IPS-20b (cell line): ENCODE measurements around the gene B3GALT6.

ENCODE experiments used
- H3K27ac ChIP-seq: one replicate; pipeline ENCODE4 v1.5.1; 2013; ENCODE audit warnings: low read length
- H3K27me3 ChIP-seq: 2 replicates; pipeline ENCODE4 v1.6.1; 2013; ENCODE audit warnings: mild to moderate bottlenecking, low read length, inconsistent platforms; ENCODE audit not compliant: insufficient read depth
- H3K36me3 ChIP-seq: 2 replicates; pipeline ENCODE4 v1.6.1; 2013; ENCODE audit warnings: low read depth, mild to moderate bottlenecking, inconsistent platforms, low read length, moderate library complexity; ENCODE audit not compliant: insufficient read depth
- H3K4me1 ChIP-seq: 2 replicates; pipeline ENCODE4 v1.6.1; 2013; ENCODE audit warnings: mild to moderate bottlenecking, control low read depth, inconsistent platforms, low read length, moderate library complexity; ENCODE audit not compliant: insufficient read depth
- H3K4me3 ChIP-seq: 2 replicates; pipeline ENCODE4 v1.5.1; 2013; ENCODE audit warnings: mild to moderate bottlenecking, low read length, inconsistent platforms
- H3K9ac ChIP-seq: 2 replicates; pipeline ENCODE4 v1.6.1; 2013; ENCODE audit warnings: low read depth, mild to moderate bottlenecking, inconsistent platforms, low read length, moderate library complexity
- H3K9me3 ChIP-seq: 2 replicates; pipeline ENCODE4 v1.6.1; 2013; ENCODE audit warnings: mild to moderate bottlenecking, low read depth, low read length, inconsistent platforms; ENCODE audit not compliant: insufficient read depth

B3GALT6 gene

DNA sequence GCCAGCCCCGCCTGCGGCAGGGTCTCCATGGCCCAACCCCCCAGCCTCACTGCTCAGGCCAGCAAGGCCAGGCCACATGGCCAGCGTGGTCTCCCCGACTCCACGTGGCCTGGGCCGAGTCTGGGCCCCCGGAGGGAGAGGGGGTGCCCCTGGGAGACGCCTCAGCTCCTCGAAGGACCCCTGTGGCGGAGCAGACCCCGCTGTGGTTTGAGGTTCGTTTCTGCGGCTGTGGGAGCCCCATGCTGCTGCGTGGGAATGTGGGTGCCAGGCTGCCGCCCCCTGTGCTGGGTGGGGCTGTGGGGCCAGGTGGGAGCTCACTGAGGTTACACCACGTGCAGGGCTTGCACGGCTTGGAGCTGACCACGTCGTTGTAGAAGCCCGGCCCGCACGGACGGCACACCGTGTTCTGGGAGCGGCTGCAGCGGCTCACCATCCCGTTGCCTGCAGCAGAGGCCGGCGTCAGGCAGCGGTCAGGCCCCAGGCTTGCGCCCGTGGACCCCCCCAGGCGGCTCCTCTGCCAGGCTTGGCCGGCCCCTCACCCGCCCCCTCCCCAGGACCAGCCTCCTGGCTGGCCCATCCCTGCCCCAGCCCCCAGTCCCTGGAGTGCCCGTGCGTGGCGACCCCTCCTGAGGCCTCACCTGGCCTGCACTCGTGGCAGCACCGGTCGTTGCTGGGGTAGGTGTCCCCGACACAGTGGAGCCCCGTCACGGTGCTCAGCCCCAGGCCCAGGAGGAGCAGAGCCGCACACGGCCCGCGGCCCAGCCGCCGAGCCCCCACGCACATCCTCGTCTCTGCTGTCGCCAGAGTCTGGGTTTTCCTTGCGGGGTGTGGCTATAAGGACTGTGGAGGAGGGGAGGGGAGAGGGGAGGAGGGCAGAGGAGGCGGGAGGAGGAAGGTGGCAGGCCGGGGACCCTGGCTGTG is 18.4 kb upstream of the B3GALT6 start, which contains the start of gene TNFRSF4:
Gene TNFRSF4, minus strand, starts transcription at position 809 of the 921 bp plus-strand sequence. Its CDS starts 26 bp downstream, at position 783.
- H3K4me1 ChIP-seq: no peaks in the 10 kb centered on the region
- H3K4me3 ChIP-seq: no peak within 1 kb of the TSS
- H3K9me3 ChIP-seq: no peaks in the 10 kb centered on the region
- no peak within 1 kb of the TSS for H3K27ac ChIP-seq
- peaks cover 10% of the 10 kb centered on the region for H3K36me3 ChIP-seq
- H3K9ac ChIP-seq: no peak within 1 kb of the TSS
- H3K27me3 ChIP-seq: no peaks in the 10 kb centered on the region

DNA sequence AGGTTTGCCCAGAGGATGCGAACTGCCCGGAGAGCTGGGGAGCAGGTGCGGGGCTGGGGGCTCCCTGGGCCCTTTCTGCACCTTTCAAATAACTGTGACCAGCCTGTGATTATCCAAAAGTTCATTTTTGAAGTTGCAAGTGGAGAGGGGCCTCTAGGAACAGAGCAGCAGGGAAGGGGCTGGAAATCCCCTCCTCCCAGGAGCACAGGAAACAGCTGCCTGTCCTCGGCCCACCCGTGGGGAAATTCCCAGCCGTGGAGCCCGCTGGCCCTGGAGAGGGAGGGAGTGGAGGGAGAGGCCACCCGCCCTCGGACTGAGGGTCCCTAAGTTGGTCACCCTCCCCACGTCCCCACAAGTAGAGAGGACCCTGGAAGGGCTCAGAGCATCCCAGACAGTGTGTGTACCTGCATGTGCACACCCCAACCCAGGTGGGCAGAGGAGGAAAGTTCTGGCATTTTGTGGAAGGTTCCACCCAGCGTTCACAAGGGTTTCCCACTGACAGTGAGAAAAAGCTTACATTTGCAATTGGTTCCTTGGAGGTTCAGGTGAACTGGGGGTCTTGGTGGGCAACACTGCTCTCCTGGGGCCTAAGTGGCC is 16.9 kb upstream of the B3GALT6 start:
- H3K9me3 ChIP-seq: no peaks in the 10 kb centered on the region
- no peak overlapping the region for H3K9ac ChIP-seq
- peaks cover 13% of the 10 kb centered on the region for H3K36me3 ChIP-seq
- no peak overlapping the region for H3K27ac ChIP-seq
- H3K27me3 ChIP-seq: no peaks in the 10 kb centered on the region
- no peak overlapping the region for H3K4me3 ChIP-seq
- H3K4me1 ChIP-seq: no peaks in the 10 kb centered on the region

DNA sequence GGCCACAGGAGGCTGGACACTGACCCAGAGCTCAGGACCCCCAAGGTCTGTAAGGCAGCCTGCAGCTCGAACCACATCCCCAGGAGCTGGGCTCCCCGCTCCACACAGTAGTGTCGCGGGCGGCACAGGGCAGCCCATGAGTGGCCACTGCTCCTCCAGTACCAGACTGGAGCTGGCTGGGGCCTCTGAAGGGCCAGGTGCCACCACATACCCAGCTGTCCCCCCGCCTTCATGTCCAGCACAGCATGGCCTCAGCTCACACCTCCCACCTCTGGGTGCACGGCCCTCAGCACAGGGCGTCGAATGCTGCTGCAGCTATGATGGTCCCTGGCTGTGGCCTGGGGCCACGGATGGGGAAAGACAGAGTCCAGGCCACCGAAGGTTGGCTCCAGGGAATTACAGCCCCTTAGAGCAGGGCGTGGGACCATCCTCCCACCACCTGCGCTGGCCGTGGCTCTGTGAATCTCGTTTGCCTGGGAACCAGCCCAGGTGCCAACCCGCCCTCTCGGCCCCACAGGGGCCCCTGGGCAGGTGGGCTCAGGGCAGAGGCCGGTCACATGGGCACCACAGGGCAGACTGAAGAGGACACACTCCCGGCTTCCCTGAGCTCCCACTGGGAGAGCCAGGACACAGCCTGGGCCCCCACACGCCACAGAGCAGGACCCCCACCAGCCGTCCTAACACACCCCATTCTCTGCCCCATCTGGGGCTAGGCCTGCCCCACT is 16.0 kb upstream of the B3GALT6 start:
- Histone ChIP-seq H3K27me3 (no peaks in the 10 kb centered on the region), H3K36me3 (peaks cover 20% of the 10 kb centered on the region), H3K4me1 (no peaks in the 10 kb centered on the region)

DNA sequence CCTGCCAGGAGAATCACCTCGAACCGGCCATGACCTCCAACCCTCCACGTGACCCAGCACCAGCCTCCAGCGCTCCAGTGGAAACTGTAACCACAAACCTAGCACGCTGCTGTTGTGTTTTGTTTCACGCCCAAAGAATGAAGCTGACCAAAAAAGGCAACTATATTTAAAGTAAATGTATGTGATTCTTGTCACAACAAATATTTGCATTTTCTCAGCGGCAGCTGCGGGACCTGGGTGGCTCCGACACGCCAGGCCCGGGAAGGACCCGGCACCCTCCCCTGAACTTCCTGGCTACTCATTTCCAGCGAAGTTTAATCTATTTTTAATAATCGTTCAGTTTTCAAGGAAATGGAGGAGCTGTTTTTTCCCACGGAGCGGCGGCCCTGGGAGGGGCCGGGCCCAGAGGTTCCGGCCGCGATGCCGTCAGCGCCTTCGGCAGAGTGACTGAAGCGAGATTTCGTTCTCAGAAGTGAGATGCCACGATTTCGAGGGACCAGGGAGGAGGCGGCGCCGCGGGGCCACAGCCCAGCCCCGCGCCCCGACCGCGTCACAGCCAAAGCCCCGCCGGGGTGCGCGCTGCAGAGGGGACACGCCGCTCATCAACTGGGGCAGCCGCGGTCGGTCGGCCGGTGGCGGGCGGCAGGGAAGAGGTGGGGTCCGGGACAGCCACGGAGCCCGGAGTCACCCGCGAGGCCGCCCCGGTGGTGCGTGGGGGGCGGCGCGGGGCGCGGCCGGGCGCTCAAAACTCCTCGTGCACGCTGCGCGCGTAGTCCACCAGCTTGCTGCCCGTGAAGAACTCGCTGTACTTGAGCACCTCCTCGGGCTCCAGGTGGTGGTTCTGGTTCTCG is 15.0 kb upstream of the B3GALT6 start:
- no peaks in the 10 kb centered on the region for H3K9me3 ChIP-seq
- no peak overlapping the region for H3K4me3 ChIP-seq
- H3K27me3 ChIP-seq: no peaks in the 10 kb centered on the region
- no peaks in the 10 kb centered on the region for H3K4me1 ChIP-seq
- peaks cover 28% of the 10 kb centered on the region for H3K36me3 ChIP-seq
- no peak overlapping the region for H3K27ac ChIP-seq
- H3K9ac ChIP-seq: no peak overlapping the region

More for the DNA sequence above, 16.0 kb upstream of the B3GALT6 start:
- Histone ChIP-seq H3K9ac (no peak overlapping the region), H3K4me3 (no peak overlapping the region), H3K27ac (no peak overlapping the region), H3K9me3 (no peaks in the 10 kb centered on the region)

DNA sequence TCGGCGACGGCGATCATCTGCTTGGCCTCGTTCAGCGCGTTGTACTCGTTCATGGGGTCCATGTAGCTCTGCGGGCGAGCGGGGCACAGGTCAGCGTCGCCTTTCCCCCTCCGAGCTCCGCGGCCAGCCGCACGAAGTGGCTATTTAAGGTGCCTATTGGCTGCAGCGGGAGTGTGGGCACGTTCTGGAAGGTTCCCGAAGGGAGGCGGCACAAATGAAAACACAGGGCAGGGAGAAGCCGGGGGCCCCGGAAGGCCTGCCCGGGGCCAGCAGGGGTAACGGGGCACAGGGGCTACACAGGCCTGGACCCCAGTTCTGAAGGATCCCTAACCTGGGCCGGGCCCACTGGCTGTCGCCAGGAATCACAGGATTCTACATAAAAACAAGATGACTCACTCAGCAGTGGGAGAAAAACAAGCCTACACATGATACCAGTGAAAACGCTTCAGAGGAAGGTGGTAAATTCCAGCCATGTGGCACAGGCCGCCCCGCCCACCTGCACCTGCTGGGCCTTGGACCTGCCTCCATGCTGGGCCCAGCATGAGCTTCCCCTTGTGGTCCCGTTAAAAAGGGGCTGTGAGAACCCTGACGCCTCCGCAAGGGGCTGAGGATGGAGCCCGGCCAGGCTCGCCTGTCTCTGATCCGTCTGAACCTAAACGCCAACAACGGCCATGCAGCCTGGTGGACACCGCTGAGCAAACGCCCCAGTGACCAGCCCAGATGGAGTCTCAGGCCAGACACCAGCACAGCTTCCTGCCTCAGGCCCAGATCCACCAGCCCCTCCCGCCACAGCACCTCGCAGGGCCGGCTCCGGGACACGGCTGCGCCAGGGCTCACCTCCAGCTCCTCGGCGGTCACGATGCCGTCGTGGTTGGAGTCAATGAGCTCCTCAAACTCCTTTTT is 14.2 kb upstream of the B3GALT6 start:
- H3K9ac ChIP-seq: no peak overlapping the region
- H3K27ac ChIP-seq: no peak overlapping the region
- no peaks in the 10 kb centered on the region for H3K9me3 ChIP-seq
- no peaks in the 10 kb centered on the region for H3K4me1 ChIP-seq
- no peak overlapping the region for H3K4me3 ChIP-seq
- peaks cover 32% of the 10 kb centered on the region for H3K36me3 ChIP-seq
- no peaks in the 10 kb centered on the region for H3K27me3 ChIP-seq

DNA sequence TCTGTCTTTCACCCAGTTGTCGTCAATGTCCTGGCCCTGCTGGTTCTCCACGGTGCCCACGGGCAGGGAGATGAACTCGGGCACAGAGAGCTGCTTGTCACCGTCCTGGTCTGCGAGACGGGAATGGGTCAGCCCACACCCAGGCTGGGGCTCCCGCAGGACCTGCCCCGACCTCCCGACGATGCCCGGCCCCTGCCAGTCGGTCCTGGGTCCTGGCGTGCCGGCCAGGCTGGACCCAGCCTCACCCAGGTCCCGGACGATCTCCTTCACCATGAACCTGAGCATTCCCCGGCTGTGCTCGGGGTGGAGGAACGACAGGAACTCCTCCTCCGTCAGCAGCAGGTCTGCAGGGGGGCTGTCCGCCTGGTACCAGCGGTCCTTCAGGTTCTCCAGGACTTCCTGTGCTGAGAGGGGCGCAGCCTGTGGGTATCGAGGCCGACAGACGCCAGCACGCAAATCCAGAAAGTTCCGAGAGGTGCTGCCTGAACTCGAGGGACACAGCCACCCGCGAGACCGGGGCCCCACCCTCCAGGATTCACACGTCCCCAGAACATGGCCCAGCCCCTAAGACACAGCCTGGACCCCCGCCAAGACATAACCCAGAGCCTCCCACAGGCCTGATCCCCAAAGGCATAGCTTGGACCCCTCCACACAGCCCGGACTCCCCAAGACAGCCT is 13.4 kb upstream of the B3GALT6 start:
- Histone ChIP-seq H3K9me3 (no peaks in the 10 kb centered on the region), H3K27me3 (no peaks in the 10 kb centered on the region), H3K4me1 (no peaks in the 10 kb centered on the region)

DNA sequence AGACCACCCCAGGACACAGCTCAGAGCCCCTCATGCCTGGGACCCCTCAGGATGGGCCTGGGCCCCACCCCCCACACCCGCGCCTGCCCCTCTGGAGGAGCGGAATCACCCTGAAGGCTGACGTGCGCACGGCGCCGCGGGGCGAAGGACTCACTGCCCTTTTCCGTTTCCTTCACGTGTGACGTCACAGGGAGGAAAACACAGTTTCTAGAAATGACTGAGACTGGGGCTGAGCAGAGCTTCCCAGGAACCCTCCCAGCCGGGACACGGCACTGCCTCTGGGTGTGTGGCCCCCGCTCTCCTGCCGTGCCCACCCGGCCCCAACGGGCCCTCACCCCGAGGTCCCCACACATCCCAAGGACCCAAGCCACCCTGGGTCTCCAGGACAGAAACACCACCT is 12.7 kb upstream of the B3GALT6 start:
- Histone ChIP-seq H3K36me3 (peaks cover 38% of the 10 kb centered on the region), H3K9ac (no peak overlapping the region), H3K9me3 (no peaks in the 10 kb centered on the region), H3K4me1 (no peaks in the 10 kb centered on the region), H3K4me3 (no peak overlapping the region), H3K27me3 (no peaks in the 10 kb centered on the region), H3K27ac (no peak overlapping the region)

More for the DNA sequence above, 13.4 kb upstream of the B3GALT6 start:
- peaks cover 38% of the 10 kb centered on the region for H3K36me3 ChIP-seq
- H3K4me3 ChIP-seq: no peak overlapping the region
- H3K27ac ChIP-seq: no peak overlapping the region
- no peak overlapping the region for H3K9ac ChIP-seq

DNA sequence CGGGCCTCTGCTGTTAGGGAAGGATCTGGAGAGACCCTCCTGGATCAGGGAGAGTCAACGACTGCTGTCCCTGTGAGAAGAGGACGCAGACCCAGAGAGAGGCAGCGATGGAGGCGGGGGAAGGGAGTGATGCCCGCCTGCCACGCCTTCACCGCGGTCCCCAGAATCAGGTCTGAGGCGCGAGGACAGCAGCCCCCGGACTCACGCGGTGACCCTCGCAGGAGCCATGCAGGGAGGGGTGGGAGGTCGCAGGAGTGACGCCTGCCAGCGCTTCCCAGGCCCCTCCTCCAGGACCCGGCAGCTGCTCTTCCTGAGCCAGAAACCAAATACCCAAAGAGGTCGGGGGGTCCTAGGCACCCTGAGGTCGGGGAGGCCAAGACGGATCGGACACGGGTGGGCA is 11.8 kb upstream of the B3GALT6 start:
- Histone ChIP-seq H3K27ac (no peak overlapping the region), H3K4me3 (no peak overlapping the region), H3K9me3 (no peaks in the 10 kb centered on the region), H3K27me3 (no peaks in the 10 kb centered on the region), H3K36me3 (peaks cover 38% of the 10 kb centered on the region), H3K4me1 (no peaks in the 10 kb centered on the region), H3K9ac (no peak overlapping the region)

DNA sequence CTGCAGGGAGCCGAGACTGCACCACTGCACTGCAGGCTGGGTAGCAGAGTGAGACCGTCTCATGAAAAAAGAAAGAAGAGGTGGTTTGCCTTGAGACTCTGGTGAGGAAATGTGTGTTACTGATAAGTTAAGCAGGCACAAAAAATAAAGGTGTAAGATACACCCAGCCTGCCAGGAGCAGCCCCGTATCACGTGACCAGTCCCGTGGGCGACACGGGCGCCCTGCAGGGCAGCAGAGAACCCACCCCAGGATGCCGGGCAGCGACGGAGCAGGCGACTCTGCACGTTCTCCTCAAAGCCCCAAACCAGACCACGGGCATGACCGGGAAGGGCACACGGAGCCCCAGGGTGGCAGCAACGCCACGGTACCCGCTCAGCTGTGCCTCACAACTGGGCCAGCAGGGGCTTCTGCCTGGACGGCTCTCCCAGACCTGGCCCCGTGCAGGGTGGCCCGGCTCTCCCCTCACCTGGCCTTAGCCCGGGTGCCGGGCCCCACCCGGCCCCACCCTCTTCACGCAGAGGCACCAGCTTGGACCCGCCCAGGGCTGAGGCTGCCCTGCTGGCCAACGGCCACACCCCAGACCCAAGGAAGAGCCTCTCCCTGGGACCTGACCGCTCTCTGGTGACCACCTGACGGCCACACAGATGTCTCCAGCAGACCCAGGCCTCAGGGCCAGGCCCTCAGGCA is 10.0 kb upstream of the B3GALT6 start:
- H3K4me3 ChIP-seq: no peak overlapping the region
- H3K9me3 ChIP-seq: no peaks in the 10 kb centered on the region
- no peaks in the 10 kb centered on the region for H3K4me1 ChIP-seq
- H3K36me3 ChIP-seq: peaks cover 41% of the 10 kb centered on the region
- no peaks in the 10 kb centered on the region for H3K27me3 ChIP-seq
- H3K27ac ChIP-seq: no peak overlapping the region
- H3K9ac ChIP-seq: no peak overlapping the region
